Nucleus accumbens (tissue), 56 donors: ENCODE results near the gene RTP3.
A peak's percentile ranks its signal among the peaks of the same experiment; 100 is the strongest.
"Not testable (repeated sequence)": the region's sequence is repeated elsewhere in the genome, so short reads cannot be mapped to it uniquely, and the experiment has no call there.

ENCODE experiments used
- DNase-seq, 56 donors: peaks; one replicate each; lab custom pipeline; 2025; lab: John Stamatoyannopoulos, UW

Gene RTP3

DNA sequence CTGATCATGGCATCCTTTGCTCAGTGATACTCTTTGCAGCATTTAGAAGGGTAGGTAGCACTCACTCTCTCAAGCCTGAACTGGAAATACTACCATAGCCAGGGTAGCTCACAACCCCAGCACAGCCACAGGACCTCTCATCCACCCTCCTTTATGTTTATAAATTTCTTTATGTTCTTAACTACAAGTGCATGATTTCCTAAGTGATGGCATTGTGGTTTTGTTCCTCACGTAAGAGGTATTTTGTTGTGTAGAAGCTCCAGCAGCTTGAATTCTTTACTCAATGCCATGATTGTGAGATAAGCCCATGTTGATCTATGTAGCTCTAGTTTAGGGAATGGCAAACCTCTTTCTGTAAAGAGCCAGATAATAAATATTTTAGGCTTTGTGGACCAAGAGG, 7.9 kb upstream of the RTP3 start:
- DNase-seq, result no peak

DNA sequence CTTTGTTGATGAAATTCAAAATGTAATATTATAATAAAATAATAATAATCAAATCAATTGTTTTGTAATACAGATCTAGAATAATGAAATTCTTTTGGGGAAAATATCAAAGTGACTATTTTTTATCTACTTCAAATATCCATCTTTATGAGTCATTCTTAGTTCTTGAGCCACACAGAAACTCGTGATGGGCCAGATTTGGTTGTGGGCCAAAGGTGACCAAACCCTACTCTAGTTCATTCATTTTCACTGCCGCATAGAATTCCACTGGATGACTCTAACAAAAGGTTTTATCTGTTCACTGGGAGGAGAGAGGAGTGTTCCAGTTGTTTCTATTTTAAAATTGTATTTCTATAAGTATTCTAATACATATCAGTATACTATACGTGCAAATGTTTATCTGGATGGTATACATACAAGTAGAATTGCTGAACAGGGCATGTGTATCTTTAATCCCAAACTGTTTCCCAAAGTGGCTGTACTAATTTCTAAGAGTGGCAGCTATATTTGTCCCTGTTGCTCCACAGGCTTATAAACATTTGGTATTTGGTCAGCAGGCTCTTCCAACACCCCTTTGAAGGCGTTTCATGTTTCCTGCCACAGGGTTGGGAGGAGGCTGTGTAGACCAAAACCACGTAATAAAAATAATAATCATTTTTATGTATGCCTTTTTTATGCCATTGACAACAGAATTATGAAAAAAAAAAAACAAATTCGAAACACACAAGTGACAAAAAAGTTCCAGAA, 7.3 kb upstream of the RTP3 start:
- DNase-seq, result no peak

DNA sequence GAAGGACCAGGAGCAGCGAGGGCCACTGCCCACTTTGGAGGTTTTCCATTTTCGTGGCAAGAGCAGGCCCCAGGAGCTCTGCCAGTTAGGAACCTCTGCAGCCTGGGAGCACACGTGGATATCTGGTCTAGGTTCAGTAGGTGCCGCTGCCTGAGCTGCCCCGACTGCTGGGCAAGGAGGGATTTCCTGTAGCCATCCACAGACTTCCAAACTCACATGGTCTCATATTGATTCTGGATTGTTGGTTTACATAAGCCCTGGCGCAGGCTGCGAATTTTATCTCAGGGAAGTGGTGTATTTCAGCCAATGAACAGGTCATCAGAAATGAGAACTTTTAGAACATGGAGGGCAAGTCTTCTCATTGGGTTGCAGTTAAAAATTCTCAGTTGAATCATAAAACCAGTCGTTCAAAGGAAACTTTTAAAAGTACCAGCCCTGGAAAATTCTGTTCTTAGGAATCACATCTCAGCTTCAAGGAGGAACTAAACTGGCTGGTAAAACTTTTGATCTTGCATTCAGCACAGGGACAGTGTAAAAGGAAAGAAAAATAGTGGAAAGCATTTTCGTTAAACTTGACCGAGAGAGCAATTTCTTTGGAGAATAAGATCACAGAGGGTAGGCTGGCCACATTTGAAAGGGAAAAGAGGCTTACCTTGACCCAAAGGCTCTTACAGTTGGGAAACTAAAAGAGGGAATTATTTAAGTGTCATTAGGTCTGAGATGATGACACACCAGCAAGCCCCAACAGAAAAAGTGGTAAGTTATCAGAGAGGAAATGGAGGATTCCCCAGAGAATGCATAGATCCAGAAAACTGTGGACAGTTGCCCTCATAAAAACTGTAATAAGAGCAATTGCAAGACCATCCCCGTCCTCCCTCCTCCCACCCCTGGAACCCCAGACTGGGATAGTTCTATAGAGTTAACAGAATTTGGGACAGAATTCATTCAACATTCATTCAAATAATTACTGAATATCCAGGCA, 6.4 kb upstream of the RTP3 start:
- DNase-seq, result no peak

DNA sequence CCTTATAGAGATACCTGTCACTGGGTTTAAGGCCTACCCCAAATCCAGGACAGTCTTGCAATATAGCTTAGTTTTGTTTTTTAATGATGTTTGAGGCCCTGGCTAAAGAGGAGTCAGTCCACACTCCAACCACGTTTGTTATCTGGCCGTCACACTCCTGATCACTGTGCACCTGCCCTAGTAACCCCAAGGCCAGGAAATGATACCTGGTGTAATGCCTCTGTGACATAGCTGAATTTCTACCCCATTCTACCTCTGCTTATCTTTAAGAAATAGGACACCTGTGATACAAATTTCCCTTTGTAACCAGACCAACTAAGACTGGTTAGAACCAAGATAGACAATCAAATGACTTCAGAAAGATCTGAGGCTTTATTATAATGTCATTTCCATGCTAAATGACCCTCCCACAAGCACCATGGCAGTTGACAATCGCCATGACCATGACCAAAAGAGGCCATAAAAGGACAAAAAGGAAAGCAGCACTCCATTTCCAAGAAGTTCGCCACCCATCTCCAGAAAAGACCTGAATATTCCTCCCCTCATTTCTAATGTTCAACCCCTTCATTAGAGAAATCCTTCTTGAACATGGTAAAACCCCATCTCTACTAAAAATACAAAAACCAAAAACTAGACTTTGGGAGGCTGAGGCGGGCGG, 4.8 kb upstream of the RTP3 start:
- DNase-seq, result no peak

DNA sequence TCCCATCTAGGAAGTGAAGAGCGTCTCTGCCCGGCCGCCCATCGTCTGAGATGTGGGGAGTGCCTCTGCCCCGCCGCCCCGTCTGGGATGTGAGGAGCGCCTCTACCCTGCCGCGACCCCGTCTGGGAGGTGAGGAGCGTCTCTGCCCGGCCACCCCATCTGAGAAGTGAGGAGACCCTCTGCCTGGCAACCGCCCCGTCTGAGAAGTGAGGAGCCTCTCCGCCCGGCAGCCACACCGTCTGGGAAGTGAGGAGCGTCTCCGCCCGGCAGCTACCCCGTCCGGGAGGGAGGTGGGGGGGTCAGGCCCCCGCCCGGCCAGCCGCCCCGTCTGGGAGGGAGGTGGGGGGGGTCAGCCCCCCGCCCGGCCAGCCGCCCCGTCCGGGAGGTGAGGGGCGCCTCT, 3.3 kb upstream of the RTP3 start:
- not testable (repeated sequence) for DNase-seq

DNA sequence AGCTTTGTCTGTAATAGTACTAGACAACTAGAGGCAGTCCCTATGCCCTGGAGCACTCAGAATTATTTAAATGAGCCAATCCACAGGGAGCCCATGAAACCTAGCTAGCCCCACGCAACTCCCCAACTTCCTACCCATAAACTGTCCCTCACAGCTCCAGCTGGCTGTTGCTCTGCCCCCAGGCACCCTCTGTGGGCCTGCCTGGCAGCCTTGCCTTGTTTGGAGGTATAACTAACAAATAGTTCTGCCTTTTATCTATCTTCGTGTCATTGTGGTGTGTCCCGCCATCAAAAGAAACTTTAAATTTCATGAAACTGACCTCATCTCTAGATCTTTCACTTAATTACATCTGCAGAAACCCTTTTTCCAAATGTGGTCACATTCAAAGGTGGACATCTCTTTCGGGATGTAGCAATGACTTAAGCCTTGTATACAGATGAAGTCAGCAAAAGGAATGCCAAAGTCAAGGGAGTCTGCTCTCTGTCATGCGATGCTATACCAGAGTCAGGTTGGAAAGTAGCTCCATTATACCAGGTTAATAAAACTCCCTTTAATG, 1.8 kb upstream of the RTP3 start:
- no peak for DNase-seq

DNA sequence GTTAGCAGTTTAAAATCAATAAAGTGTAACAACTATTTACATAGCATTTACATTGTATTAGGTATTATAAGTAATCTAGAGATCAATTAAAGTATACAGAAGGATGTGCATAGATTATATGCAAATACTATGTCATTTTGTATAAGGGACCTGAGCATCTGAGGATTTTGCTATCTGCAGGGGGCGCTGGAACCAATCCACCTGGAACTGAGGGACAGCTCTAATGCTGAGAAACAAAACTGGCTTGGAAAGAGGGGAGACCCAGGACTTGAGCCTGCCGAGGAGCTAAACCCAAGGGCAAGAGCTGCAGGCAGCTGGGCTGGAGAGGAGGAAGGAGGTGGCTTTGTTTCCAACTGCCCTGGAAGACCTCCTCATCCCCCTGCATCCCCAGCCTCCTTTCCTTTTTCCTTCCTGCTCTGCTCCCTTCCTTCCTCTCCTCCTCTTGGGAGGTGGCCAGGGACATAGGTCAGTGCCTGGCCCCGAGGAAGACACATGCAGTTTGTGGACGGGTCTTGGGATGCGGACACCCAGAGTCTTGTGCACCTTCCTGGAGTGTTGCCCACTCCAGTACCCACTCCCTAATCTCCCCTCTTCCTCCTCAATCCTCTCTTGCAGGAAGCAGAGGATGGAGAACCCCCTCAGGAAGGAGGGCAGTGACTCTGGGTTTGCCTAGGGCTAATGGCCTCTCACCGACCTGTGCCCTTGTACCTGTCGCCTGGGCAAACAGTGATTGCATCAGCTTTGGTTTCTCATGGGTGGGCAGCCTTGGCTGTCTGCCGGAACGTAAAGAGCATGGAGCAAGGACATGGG, 825 bp upstream of the RTP3 start:
- DNase-seq, result peak in 1 of 56 donors; percentile 2

DNA sequence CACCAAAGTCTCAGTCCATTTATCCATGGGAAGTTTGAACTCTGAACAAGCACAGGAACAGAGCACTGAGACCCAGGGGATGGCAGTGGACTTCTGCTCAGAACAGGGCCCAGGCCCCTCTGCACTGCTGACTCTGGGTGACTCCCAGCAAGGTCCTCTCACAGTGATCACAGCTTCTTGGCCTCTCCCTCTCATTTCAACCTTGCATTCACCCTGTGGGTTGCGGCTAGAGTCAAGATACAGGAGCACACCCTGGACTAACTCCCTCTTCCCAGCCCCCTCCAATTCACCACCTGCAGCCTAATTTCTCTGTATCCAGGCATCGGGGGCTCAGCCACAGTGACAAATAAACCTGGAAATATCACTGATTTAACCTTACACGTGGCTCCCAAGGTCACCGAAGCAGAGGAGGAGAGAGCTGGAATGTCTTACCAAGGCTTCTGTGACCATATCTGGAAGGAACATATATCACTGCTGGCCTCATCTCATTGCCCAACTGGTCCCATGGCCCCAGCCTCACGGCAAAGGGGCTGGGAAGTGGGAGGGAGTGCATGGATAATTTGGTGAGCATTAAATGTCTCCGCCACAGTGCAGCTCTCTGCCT, 1.2 kb downstream of the RTP3 start:
- DNase-seq, result no peak

DNA sequence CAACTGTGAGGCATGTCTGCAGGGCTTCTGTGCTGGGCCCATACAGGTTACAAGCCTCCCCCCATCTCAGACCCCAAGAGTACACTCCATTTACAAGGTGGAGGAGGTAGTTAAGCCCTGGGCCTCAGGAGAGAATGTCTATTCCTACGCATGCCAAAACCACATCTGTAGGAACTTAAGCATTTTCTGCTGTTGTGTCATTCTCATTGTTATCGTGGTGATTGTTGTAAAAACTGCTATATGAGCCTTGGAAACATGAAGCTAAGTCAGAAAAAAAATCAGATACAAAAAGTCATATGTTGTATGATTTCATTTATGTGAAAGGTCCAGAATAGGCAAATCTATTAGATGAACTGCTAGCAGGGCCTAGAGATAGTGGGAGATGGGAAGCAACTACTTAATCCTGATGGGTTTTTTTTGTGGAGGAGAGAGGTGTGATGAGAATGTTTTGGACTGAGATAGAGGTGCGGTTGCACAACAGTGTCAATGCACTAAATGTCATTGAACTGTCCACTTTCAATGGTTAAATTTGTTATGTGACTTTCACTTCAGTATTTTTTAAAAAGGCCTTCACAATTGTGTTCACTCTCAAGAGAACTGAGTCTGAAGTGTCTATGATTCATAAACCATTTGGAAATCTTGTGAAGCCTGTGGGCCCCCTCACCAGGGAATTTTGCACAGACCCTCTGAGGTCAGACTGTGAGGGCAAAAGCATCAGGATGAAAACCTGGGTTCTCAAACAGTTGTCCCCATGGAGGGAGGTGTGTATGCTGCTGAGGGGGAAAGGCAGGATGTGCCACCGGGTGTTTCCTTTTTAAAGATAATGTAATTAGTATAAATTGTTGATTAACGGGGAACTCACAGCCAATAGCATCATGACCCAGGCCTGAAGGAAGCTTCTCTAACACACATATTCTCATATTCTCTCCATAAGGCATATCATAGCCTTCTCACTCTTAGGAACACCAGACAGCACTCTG, 3.2 kb downstream of the RTP3 start:
- DNase-seq, result no peak

DNA sequence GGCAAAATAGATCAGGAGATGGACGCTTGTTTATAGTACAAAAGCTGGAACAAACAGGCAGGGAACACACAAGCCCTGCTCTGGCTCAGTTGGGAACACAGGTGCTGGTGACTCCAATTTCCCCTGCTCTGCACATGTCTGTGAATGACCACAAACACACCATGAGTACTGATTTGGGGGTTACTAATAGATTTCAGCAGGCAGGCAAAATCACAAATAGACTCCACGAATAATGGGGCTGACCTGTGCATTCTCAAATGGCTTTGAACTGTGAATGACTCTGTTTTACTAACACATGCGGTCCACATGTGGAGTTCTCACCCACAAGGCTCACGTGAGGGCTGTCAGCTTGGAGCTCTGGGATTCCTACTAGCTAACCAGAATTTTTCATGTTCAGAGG, 3.9 kb downstream of the RTP3 start:
- no peak for DNase-seq

DNA sequence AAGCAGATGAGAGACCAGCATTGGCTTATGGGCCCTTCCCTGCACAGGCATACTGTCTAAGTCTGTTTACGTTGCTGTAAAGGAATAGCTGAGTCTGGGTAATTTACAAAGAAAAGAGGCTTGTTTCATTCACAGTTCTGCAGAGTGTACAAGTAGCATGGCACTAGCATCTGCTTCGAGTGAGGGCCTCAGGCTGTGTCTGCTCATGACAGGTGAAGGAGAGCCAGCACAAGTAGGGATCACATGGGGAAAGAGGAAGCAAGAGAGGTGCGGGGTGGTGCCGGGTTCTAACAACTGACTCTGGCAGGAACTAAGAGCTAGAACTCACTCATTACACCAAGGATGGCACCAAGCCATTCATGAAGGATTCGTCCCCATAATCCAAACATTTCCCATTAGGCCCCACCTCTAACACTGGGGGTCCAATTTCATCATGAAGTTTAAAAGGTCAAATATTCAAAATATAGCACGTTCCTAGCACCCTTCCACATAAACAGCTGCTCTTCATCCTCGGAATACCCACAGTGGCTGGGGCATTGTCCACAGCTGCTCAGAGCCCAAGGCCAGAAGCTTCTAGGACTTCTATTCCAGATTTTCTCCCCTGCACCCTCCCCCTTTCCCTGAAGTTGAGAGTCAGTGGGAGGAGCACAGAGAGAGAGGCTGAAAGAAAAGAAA, 5.6 kb downstream of the RTP3 start:
- no peak for DNase-seq

DNA sequence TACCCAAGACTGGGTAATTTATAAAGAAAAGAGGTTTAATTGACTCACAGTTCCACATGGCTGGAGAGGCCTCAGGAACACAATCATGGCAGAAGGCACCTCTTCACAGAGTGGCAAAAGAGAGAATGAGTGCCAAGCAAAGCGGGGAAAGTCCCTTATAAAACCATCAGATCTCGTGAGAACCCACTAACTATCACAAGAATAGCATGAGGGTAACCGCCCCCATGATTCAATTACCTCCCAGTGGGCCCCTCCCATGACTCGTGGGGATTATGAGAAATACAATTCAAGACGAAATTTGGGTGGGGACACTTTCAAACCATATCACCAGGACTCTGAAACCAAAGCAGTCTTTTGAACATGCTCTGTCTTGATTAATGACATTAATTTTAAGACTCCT, 7.0 kb downstream of the RTP3 start:
- DNase-seq, result no peak

DNA sequence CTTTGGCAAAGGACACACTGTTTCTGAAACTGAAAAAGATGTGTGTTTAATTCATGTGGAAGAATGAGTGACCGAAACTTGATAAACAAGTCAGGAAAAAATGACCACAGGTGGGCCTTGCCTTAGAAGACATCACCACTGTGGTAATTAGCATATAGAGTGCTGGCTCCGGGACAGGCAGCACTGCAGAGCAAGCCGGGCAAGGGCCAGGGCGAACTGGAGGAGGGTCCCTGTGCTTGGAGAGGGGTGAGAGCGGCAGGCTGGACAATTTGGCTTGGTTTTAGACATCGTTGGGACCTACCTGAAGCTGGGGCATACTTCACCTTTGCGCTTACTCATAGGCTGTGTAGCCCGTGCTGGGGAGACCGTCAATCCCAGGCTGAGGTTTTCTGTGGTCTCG, 8.2 kb downstream of the RTP3 start:
- no peak for DNase-seq

DNA sequence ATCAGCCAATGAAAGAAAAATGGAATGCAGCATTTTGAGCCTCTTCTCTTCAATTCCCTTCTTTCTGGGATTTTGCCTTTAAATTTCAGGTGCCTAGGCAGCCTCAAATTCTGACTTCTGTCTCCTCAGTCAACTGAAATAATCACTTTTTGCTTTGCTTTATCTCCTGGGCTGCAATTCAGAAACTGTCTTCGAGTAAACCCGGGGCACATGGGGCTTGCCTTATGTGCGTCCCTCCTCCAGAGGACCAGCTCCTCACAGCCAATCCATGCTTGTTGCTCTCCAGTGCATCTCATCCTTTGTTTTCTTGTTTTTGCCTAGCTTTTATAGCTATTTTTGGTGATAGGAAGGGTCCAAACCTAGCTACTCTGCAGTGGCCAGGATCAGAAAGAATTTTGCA, 8.8 kb downstream of the RTP3 start:
- no peak for DNase-seq

DNA sequence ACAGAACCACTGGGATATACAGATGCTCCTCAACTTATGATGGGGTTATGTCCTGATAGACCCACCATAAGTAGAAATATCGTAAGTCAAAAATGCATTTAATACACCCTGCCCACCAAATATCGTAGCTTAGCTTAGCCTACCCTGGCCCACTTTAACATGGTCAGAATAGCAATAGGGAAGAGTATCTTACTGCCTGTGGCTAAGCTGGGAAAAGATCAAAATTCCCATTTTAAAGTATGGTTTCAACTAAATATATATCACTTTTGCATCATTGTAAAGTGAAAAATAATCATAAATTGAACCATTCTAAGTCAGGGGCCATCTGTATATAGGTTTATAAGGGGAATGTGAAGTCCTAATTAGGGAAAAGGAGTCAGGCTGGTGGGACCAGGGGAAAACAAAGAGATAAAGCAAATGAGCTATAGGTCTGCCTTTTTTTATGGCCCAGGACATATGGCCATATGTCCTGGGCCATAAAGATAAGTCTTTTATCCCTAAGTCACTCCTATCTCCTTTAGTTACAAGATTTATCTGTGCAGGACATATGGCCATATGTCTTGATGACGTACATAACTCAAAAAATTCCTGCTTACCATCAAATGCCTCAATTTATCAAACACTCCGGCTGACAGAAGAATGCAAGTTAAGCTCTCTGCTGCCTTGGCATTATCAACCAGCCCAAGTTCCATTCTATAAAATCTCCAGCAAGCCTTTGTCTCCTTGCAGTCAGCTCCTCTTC, 11.2 kb downstream of the RTP3 start:
- no peak for DNase-seq

DNA sequence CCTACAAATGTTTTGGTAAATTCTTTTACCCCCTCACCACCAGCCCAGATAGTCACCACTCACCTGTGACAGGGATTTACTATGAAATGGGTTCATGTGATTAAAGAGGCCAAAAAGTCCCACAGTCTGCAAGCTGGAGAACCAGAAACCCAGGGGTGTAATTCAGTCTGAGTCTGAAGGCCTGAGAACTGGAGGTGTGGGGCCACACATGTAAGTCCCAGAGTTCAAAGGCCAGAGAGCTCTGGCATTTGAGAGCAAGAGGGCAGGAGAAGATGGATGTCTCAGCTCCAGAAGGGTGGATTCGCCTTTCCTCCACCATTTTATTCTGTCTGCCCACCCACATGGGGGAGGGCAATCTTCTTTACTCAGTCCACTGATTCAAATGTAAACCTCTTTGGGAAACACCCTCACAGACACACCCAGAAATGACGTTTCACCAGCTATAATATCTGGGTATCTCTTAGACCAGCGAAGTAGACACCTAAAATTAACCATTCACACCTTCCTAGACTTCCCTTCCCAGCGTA, 11.9 kb downstream of the RTP3 start:
- no peak for DNase-seq

DNA sequence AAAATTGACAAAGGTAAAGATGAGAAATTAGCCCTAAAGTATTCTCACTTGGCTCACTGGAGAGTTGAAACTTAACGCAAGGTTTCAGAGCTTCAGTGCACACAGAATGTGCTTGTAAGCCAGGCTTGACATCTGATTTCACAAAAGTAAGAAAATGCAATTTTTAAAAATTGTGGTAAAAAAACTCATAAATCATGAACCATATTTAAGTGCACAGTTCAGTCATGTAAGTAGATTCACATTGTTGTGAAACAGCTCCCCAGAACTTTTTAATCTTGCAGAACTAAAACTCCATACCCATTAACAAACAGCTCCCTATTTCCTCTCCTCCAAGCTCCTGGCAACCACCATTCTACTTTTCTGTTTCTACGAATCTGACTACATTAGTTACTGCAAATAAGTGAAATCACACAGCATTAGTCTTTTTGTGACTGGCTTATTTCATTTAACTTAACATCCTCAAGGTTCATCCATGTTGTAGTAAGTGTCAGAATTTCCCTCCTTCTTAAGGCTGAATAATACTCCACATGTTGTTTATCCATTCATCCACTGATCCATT, 14.5 kb downstream of the RTP3 start:
- DNase-seq, result no peak
